Measurements from ENCODE around the gene CD101.

CD101 gene

DNA sequence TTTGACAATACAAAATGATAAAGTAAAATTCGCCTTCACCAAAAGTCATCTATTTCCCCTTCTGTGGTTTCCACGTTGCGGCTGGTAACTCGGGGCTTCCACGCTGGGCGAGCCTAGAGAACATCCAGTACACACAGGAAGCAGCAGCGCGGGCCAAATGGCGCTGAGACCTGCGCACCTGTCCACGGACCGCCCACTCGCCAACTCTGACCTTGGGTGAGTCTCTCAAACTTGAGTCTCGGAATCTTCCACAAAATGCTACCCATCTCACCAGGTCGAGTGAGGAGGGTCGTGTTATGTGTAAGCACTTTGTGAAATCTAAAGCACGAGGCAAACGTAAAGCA, 57.7 kb downstream of the CD101 start:
- peak; percentile 47 to 85 (median 52) for DNase-seq

DNA sequence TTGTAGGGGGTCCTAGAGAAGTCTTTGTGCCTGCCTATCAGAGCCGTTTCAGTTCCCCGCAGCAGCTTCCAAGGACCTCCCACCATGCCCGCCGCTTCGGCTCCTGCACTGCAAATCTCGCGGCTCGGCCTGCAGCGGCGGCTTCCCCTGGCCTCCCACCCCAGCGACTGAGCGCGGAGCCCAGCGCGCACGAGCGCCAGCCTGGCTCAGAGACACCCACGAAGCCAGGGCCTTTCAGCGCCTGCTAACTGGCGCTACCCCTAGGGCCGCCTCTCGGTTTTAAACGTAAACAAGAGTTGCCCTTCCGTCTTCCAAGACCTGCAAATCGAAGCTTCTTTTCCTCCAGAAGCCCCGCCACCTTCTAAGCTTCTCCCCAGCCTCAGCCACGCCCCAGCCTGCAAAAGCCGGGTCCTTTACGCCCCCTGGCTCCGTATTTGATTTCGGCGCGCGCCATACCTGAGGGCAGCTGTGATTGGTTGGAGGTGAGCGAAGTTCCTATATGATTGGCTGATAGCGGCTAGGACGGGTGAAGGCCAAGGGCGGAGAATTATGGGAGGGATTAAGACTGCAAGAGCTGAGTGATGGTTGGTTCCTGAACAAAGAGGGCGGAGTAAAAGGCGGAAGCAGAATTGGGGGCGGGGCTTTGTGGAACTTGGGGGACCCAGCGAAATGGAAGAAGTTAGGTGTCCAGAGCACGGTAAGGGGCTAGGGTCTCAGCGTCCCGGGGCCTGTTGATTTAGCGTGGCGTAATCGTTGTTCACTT, 58.3 kb downstream of the CD101 start, which contains the start of gene TTF2:
TSS of gene TTF2 (plus strand) at position 649 of the 763 bp plus-strand sequence. CDS start at position 670, 21 bp downstream.
- peak; percentile 85 to 100 (median 91) for DNase-seq

DNA sequence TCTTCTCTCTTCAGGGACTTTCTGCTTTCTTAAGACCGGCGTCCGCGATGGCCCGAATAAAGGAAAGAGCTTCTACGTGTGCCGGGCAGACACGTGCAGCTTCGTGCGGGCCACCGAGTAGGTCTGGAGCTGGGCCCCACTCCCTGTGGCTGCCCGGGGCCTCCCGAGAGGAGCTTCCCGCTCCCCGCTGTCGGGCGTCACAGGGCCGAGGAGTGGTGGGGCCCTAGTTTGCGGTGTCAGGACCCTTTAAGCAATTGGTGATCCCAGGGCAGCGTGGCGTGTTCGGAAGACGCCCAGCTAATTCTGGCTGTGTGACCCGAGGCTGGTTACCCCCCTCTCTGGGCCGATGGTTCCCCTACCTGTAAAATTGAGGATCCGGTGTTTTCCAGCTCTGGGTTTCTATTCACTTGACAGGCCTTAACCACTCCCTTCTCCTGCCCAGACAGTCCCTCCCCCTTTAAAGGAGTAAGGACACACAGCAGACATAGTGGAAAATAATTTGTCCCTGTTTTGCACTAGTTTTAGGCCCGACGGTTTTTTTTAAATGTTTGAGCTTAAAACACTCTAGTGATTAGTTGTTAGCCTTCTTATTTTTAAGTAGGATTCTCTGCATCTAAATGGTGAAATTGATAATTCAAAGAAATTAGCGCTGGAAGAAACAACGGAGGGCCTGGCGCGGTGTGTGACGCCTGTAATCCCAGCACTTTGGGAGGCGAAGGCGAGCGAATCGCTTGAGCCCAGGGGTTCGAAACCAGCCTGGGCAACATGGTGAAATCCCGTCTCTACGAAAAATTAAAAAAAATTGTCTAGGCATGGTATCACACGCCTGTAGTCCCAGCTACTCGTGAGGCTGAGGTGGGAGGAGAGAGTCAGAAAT, 59.1 kb downstream of the CD101 start:
- peak in 3 of 5 experiments; percentile 12 to 50 (median 24) for DNase-seq

- DNase-seq: peak in 1 of 5 experiments; percentile 61
Observed at GRCh38 chr1:117061986-117062415, 60.4 kb downstream of the CD101 start.

DNA sequence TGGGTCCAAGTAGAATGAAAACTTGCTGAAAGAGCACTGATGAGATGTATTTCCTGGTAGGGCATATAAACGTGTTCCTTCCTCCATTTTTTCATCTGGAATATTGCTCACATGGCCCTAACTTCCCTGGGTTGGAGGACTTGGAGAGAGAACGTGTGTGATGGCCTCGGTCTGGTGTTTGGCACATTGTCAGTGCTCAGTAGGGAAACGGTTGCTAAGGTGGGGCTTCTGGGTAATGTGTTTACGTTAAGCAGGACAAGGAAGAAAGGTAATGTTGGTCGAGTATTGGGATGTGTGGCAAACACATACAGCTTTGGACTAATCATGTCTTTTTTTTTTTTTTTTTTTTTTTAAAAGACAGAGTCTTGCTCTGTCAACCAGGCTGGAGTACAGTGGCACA, 64.8 kb downstream of the CD101 start:
- DNase-seq: no peak

- DNase-seq: peak in 1 of 5 experiments; percentile 58
Observed at GRCh38 chr1:117067533-117068370, 66.2 kb downstream of the CD101 start.

GRCh38 chr1:117068580-117068979, 67.0 kb downstream of the CD101 start:
- no peak for DNase-seq

DNA sequence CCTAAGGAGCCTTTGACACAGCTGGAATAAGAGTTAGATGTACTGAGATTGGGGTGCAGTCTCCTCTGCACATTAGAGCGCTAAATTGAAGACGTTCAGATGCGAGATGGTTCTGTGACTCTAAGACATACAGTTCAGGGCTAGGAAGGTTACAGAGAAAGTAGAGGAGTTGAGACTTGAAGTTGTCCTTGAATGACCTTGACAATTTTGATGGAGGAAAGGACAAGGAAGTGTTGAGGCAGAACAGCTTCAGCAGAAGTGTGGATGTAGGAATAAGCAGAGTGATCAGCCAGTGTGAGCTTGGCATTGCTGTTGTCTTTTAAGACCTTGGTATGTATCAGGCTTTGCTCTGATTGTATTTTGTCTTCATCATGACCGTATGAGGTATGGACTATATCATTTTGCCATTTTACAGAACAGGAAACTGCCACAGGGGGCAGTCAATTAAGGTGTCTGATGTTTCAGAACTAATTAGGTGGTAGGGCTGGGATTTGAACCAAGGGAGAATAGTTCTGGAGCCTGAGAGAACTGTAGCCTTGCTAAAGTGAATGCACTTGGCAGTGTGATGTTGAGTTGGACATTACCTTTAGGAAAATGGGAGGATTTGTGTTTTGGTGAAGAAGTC, 67.8 kb downstream of the CD101 start:
- peak in 1 of 5 experiments; percentile 36 for DNase-seq

DNA sequence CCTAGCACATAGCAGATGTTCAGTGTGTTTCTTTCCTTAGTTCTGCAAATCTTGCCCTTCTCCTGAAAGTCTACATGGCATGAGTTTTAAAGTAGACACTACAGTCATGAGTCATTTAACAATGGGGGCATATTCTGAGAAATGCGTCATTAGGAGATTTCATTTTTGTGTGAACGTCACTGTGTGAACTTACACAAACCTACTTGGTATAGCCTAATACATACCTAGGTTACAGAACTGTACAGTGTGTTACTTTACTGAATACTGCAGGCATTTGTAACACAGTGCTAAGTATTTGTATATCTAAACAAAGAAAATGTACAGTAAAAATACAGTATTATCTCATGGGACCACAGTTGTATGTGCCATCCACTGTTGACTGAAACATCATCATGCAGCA, 68.6 kb downstream of the CD101 start:
- DNase-seq: peak in 1 of 5 experiments; percentile 68

DNA sequence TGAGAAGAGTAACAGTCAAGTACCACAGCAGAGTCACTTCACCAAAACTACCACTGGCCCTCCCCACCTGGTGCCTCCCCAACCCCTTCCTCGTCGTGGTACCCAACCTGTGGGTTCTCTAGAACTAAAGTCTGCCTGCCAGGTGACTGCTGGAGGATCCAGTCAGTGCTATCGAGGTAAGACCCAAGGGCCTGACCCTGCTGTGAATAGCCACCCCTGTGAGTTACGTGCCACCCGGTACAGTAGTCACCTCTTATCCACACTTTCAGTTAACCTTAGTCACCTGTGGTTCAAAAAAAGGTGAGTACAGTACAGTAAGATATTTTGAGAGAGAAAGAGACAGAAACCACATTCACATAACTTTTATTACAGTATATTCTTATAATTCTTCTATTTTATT, 75.1 kb downstream of the CD101 start:
- DNase-seq: no peak

DNA sequence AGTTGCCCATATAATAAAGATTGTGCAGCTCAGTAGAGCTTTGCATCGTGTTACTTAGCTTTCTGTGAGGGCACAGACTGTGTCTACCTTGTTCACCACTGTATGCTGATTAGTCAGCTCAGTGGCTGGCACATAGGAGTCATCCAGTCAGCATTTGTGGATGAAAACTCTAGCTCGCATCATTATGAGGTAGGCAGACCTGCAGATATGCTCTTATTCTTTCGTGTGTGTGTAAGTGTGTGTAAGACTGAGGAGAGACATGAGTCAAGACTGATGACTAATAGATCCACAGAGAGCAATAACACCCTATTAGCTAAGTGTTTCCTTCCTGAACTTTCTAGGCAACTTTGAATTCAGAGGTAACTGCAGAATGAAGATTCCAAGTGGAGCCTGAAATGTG, 75.7 kb downstream of the CD101 start:
- DNase-seq: peak in 2 of 5 experiments; percentile 21 to 35

- no peak for DNase-seq
Observed at GRCh38 chr1:117079737-117080136, 78.2 kb downstream of the CD101 start.

DNA sequence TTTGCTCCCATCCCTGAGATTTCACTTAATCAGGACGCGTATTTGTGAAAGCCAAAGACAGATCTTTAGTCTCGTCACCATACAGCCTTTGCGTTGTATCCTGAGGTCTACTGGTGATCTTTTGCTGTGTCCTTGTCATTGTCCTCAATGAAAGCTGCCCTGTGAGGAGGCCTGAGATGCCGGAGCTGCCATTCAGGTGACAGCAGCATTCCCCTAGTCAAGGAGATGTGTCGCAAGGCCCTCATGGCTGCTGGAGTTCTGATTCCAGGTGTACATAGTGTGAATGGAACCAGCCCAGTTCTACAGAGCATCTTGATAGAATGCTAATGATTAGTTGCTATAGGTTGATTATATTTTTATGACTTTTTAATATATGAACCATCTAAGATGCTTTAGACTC, 82.7 kb downstream of the CD101 start:
- no peak for DNase-seq

Data from T-helper 2 cell (primary cell).